Bronchial epithelial cell (primary cell): Measurements from ENCODE around the gene WHRN. TPM values are rescaled to one million over a fixed set of nuclear protein-coding genes. Genes with fewer than 3 reads are reported as not detected.

Source experiments
- DNase-seq: peaks from one replicate; pipeline ENCODE4 v3.0.0-alpha.2; 2010; ENCODE audit warnings: low read depth
- FAIRE-seq: peaks from 2 replicates; lab custom pipeline; 2011; peaks lifted over from hg19 to GRCh38; lab: Jason Lieb, UNC
- H3K27me3 ChIP-seq: 2 replicates; pipeline ENCODE4 v1.5.1; 2011; ENCODE audit warnings: low read length; ENCODE audit not compliant: control insufficient read depth, insufficient read depth
- H3K36me3 ChIP-seq: 2 replicates; pipeline ENCODE4 v1.5.1; 2011; ENCODE audit warnings: low read length; ENCODE audit not compliant: control insufficient read depth, insufficient read depth
- H3K4me3 ChIP-seq: 2 replicates; pipeline ENCODE4 v1.5.1; 2011; ENCODE audit warnings: mild to moderate bottlenecking, low read depth, low read length, control low read depth
- CTCF ChIP-seq: IDR thresholded peaks from 2 replicates; pipeline ENCODE4 v1.5.1; 2011; ENCODE audit warnings: mild to moderate bottlenecking, moderate library complexity, low read length, control low read depth, inconsistent platforms; ENCODE audit not compliant: insufficient read depth, severe bottlenecking
- total RNA-seq: library from RNA; depleted of rRNA; stranded (reverse); fragments of >200 nt; gene quantifications from 2 replicates; pipeline ENCODE4 v1.2.1, GENCODE V29; 2014

The WHRN gene
- total RNA-seq, 1 donor from 2014 or later = 0.53 TPM

DNA sequence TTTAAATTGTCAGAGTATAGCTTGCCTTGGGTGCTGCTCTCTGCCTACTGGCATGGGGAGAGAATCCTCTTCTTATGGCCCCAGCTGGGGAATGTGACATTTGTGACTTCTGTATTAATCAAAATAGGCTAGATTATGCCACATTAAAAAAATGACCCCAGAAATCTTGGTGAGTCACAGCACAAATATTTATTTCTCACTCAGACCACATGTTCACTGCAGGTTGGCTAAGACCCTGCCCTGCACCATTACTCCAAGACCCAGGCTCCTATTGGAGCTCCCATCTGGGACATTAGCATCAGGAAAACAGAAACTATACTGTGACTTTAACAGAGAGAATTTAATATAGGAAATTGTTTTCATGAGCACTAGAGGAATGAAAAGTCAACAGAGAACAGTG is 16.6 kb upstream of the WHRN start:
- no peak for TF ChIP-seq CTCF
- FAIRE-seq (no peak), DNase-seq (peak; percentile 17)
- Histone ChIP-seq H3K4me3 (no peak overlapping the region), H3K27me3 (peaks cover 6% of the 10 kb centered on the region), H3K36me3 (no peaks in the 10 kb centered on the region)

DNA sequence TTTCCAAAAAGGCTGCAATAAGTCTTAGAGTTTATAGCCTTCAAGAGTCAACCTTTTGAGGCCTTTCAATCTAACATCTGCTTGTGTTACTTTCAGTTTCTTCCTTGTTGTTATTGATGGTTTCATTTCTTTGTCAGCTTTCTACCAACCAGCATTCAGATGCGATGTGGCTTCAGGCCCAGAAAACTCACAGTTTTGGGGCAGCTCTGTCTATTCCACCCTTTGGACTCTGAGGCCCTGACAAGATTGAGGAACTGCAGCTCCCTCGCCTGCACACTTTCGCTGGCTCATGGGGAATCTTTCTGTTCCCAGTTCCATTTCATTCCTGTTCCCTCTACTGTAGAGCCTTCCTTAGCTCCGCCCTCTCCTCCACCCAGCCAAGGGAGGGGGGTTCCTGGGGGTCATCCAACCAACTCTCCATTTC is 13.3 kb upstream of the WHRN start:
- Histone ChIP-seq H3K27me3 (peaks cover 4% of the 10 kb centered on the region), H3K4me3 (no peak overlapping the region), H3K36me3 (no peaks in the 10 kb centered on the region)
- no peak for FAIRE-seq
- no peak for TF ChIP-seq CTCF
- no peak for DNase-seq

DNA sequence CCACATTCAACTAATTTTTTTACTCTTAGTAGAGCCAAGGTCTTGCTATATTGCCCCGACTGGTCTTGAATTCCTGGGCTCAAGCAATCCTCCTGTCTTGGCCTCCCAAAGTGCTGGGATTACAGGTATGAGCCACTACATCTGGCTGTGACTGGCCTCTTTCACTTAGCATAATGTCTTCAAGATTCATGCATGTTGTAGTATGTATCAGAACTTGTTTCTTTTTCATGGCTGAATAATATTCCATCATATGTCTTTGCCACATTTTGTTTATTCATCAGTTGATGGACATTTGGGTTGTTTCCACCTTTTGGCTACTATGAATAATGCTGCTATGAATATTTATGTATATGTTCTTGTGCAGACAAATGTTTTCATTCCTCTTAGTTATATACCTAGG is 12.8 kb upstream of the WHRN start:
- TF ChIP-seq CTCF = no peak
- no peak for FAIRE-seq
- H3K4me3 ChIP-seq = no peak overlapping the region

GRCh38 chr9:114516913-114517312 is 11.6 kb upstream of the WHRN start:
- FAIRE-seq (no peak), DNase-seq (peak; percentile 52)
- peaks cover 2% of the 10 kb centered on the region for H3K27me3 ChIP-seq
- H3K4me3 ChIP-seq = no peak overlapping the region
- H3K36me3 ChIP-seq = no peaks in the 10 kb centered on the region
- TF ChIP-seq CTCF = no peak

More for the DNA sequence above, 12.8 kb upstream of the WHRN start:
- peaks cover 4% of the 10 kb centered on the region for H3K27me3 ChIP-seq
- no peaks in the 10 kb centered on the region for H3K36me3 ChIP-seq
- no peak for DNase-seq

GRCh38 chr9:114515528-114515927 is 10.3 kb upstream of the WHRN start:
- peaks cover 5% of the 10 kb centered on the region for H3K27me3 ChIP-seq
- H3K4me3 ChIP-seq = no peak overlapping the region
- no peak for FAIRE-seq
- H3K36me3 ChIP-seq = no peaks in the 10 kb centered on the region
- no peak for DNase-seq
- TF ChIP-seq CTCF = no peak

- Histone ChIP-seq H3K4me3 (no peak overlapping the region), H3K36me3 (no peaks in the 10 kb centered on the region), H3K27me3 (peaks cover 9% of the 10 kb centered on the region)
- no peak for TF ChIP-seq CTCF
- FAIRE-seq (no peak), DNase-seq (no peak)
Measured at GRCh38 chr9:114513959-114514267, 8.6 kb upstream of the WHRN start.
